ENCODE data around the gene PDPR.
A peak's percentile ranks its signal among the peaks of the same experiment; 100 is the strongest.
"Not testable (repeated sequence)": the region's sequence is repeated elsewhere in the genome, so short reads cannot be mapped to it uniquely, and the experiment has no call there.

PDPR gene

DNA sequence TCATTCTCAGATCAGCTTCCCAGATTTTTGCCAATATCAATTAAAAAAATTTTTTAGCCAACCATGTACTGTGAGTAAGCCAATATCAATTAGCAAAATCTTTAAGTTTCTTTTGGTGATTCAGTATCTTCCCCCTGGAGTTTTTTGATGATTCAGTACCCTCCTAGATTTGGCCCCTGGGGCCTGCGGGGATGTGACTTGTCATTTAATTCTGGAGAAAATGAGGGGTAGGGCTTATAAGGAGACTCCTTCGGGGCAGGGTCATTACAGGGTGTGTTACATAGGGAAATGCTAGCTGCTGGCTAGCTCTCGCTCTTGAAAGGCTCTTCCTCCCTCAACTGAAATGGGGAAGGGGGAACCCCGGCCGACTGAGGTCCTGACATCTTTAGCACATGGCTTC, 76.4 kb downstream of the PDPR start:
- not testable (repeated sequence) for H3K9me3 ChIP-seq (ENCODE audit: severe bottlenecking); H3K27me3 ChIP-seq (ENCODE audit: insufficient read depth, low read depth, severe bottlenecking); DNase-seq; H3K36me3 ChIP-seq; H3K4me3 ChIP-seq (ENCODE audit: low read depth, low read length); H3K27ac ChIP-seq

DNA sequence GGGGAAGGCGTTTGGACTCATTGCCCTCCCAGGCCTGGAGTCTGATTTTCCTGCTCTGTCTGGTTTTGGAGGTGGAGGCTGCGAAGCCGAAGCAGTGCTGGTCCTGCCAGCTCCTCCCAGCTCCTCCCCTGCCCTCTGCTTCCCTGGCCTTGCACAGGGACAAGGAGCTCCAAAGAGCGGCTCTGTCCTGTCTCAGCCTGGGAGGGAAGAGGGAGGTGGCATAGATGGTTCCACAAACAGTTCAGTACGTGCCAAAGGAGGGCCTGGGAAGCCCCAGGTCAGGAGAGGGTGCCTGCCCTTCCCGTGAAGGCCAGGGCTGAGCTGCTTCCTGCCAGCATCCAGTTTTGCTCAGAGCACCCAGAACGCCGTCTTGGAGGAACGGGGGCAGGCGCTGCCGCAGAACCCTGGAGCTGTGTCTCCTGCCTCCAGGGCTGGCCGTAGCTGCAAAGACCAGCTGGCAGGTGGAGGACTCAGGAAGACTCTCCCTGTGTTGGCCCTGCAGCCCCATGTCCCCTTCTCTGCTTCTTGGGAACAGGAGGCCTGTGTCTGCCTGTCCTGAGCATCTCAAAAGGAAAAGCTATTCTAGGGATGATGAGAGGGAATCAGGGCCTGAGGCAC, 82.7 kb downstream of the PDPR start:
- H3K27me3 ChIP-seq (ENCODE audit: insufficient read depth, low read depth, severe bottlenecking); H3K27ac ChIP-seq; DNase-seq; H3K36me3 ChIP-seq; H3K4me3 ChIP-seq (ENCODE audit: low read depth, low read length); H3K9me3 ChIP-seq (ENCODE audit: severe bottlenecking): not testable (repeated sequence)

DNA sequence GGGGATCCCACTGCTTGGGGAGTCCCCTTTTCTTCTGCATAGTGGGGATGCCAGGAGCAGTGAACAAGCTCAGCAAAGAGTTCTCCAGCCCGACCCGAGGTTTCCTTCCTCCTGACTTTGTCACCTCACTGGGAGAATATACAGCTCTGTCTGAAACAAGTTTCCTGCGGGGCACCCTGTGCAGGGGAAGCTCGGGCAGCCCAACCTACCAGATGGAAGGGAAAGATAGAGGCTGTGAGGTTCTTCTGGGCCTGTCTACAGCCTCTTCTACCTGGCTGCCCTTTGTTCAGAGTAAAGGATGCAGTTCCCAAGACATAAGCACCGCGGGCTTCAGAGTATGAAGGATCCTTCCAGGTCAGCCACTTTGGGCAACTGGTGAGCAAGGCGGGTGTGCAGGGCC, 83.5 kb downstream of the PDPR start:
- DNase-seq; H3K36me3 ChIP-seq; H3K27ac ChIP-seq; H3K27me3 ChIP-seq (ENCODE audit: insufficient read depth, low read depth, severe bottlenecking); H3K4me3 ChIP-seq (ENCODE audit: low read depth, low read length); H3K9me3 ChIP-seq (ENCODE audit: severe bottlenecking): not testable (repeated sequence)

DNA sequence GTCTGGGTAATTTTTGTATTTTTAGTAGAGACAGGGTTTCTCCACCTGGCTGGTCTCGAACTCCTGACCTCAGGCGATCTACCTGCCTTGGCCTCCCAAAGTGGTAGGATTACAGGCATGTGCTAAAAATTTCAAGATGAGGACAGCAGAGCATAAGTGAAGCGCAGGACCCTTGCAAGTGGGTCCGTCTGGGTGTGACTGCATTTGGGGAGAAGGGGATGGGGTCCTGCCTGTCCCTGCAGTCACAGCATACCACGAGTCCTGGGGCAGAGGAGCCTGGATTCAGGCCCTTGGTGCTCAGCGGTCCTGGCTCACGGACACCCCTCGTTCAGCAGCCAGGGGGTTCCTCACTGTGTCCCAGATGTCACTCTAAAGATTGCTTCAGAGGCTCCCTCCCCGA, 84.1 kb downstream of the PDPR start:
- not testable (repeated sequence) for H3K27me3 ChIP-seq (ENCODE audit: insufficient read depth, low read depth, severe bottlenecking); H3K9me3 ChIP-seq (ENCODE audit: severe bottlenecking); H3K4me3 ChIP-seq (ENCODE audit: low read depth, low read length); H3K27ac ChIP-seq; DNase-seq; H3K36me3 ChIP-seq

DNA sequence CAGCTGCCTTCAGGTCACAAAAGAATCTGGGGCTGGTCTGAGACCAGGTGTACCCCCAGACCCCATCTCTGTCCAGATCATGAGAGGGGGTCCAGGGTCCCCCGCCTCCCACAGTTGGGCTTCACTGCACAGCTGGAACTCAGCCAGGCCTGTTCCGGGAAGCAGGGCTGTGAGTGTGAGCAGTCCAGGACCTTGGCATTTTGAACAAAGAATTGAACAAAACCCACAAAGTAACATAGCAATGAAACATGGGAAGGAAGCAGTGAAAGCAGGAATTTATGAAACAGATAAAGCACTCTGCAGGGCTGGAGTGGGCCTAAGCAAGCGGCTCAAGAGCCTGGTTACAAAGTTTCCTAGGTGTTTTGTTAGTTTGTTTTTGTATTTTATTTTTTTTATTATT, 84.5 kb downstream of the PDPR start:
- DNase-seq; H3K27ac ChIP-seq; H3K36me3 ChIP-seq; H3K4me3 ChIP-seq (ENCODE audit: low read depth, low read length); H3K27me3 ChIP-seq (ENCODE audit: insufficient read depth, low read depth, severe bottlenecking); H3K9me3 ChIP-seq (ENCODE audit: severe bottlenecking): not testable (repeated sequence)

- DNase-seq; H3K9me3 ChIP-seq (ENCODE audit: severe bottlenecking); H3K27ac ChIP-seq; H3K27me3 ChIP-seq (ENCODE audit: insufficient read depth, low read depth, severe bottlenecking); H3K4me3 ChIP-seq (ENCODE audit: low read depth, low read length); H3K36me3 ChIP-seq: not testable (repeated sequence)
Observed at GRCh38 chr16:70199170-70199569, 85.0 kb downstream of the PDPR start.

DNA sequence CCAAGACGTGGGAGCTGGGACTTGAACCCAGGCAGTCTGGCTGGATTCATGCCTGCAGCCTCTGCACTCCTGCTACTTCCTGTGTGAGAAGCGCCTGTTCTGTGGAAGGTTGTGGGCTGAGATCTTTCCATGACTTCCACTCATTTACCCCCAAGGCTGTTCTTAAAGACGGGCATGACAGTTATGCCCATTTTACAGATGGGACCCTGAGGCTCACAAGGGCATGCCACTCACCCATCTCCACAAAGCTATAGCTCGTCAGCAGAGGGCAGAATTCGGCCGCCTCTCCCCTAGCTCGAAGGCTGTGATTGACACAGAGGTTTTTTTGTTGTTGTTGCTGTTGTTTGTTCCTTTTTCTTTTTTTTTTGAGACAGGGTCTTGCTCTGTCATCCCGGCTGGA, 85.9 kb downstream of the PDPR start:
- not testable (repeated sequence) for H3K36me3 ChIP-seq; H3K27me3 ChIP-seq (ENCODE audit: insufficient read depth, low read depth, severe bottlenecking); H3K4me3 ChIP-seq (ENCODE audit: low read depth, low read length); H3K9me3 ChIP-seq (ENCODE audit: severe bottlenecking); H3K27ac ChIP-seq; DNase-seq

GRCh38 chr16:70203508-70203907, 89.4 kb downstream of the PDPR start:
- H3K4me3 ChIP-seq (ENCODE audit: low read depth, low read length); H3K9me3 ChIP-seq (ENCODE audit: severe bottlenecking); H3K27ac ChIP-seq; H3K36me3 ChIP-seq; H3K27me3 ChIP-seq (ENCODE audit: insufficient read depth, low read depth, severe bottlenecking); DNase-seq: not testable (repeated sequence)

DNA sequence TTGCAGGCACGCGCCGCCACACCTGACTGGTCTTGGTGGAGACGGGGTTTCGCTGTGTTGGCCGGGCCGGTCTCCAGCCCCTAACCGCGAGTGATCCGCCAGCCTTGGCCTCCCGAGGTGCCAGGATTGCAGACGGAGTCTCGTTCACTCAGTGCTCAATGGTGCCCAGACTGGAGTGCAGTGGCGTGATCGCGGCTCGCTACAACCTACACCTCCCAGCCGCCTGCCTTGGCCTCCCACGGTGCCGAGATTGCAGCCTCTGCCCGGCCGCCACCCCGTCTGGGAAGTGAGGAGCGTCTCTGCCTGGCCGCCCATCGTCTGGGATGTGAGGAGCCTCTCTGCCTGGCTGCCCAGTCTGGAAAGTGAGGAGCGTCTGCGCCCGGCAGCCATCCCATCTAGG, 89.9 kb downstream of the PDPR start:
- not testable (repeated sequence) for H3K9me3 ChIP-seq (ENCODE audit: severe bottlenecking); H3K27me3 ChIP-seq (ENCODE audit: insufficient read depth, low read depth, severe bottlenecking); H3K27ac ChIP-seq; H3K36me3 ChIP-seq; H3K4me3 ChIP-seq (ENCODE audit: low read depth, low read length); DNase-seq

- H3K27ac ChIP-seq; H3K4me3 ChIP-seq (ENCODE audit: low read depth, low read length); H3K27me3 ChIP-seq (ENCODE audit: insufficient read depth, low read depth, severe bottlenecking); H3K9me3 ChIP-seq (ENCODE audit: severe bottlenecking); DNase-seq; H3K36me3 ChIP-seq: not testable (repeated sequence)
Observed at GRCh38 chr16:70204668-70205405, 90.7 kb downstream of the PDPR start.

GRCh38 chr16:70206382-70206781, 92.2 kb downstream of the PDPR start:
- not testable (repeated sequence) for H3K27me3 ChIP-seq (ENCODE audit: insufficient read depth, low read depth, severe bottlenecking); H3K9me3 ChIP-seq (ENCODE audit: severe bottlenecking); H3K4me3 ChIP-seq (ENCODE audit: low read depth, low read length); DNase-seq; H3K36me3 ChIP-seq
- peak overlapping the region; percentile 47; the same call in 1 of the 2 replicates for H3K27ac ChIP-seq
